ENCODE data around the gene C8A. TPM values are rescaled to one million over a fixed set of nuclear protein-coding genes. Genes with fewer than 3 reads are reported as not detected.

Gene C8A
- polyA plus RNA-seq, 1 experiment = not detected

DNA sequence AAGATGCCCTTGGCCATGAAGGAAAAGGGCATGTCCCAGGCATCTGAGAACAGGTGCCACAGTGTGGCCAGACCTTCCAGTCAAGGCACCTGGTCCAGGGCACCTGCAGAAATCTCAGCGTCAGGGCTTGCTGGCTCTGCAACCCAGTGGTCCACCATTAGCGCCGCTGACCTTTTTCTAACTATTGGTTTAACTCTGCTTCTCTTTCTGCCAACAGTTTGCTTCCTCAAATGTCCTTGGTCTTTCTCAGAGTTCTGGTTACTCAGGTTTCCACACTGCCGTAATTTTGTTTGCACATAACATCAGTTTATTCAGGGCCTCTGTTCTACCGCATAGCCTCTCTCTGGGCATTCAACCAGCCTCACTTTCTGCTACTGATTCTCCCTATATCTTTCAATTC lies 18.9 kb upstream of the C8A start:
- no peak for DNase-seq (ENCODE audit: low read depth)
- CTCF ChIA-PET = interaction anchor here (0.6 to 1.0 kb wide), 2 partner anchors 15 to 1621 kb away, joined by 3 read pairs; no protein-coding TSS in a partner anchor
- Histone ChIP-seq H3K27me3 (ENCODE audit: control insufficient read depth, insufficient read depth, low read length) (no peaks in the 10 kb centered on the region), H3K36me3 (ENCODE audit: control insufficient read depth, insufficient read depth, low read length) (no peaks in the 10 kb centered on the region), H3K4me3 (ENCODE audit: low read depth, low read length) (no peak overlapping the region)
- TF ChIP-seq, protein P1, sequence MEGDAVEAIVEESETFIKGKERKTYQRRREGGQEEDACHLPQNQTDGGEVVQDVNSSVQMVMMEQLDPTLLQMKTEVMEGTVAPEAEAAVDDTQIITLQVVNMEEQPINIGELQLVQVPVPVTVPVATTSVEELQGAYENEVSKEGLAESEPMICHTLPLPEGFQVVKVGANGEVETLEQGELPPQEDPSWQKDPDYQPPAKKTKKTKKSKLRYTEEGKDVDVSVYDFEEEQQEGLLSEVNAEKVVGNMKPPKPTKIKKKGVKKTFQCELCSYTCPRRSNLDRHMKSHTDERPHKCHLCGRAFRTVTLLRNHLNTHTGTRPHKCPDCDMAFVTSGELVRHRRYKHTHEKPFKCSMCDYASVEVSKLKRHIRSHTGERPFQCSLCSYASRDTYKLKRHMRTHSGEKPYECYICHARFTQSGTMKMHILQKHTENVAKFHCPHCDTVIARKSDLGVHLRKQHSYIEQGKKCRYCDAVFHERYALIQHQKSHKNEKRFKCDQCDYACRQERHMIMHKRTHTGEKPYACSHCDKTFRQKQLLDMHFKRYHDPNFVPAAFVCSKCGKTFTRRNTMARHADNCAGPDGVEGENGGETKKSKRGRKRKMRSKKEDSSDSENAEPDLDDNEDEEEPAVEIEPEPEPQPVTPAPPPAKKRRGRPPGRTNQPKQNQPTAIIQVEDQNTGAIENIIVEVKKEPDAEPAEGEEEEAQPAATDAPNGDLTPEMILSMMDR (IDR thresholded peaks at IDR 0.05; ENCODE audit: insufficient read depth, low read depth, low read length) = no peak
- POLR2A ChIA-PET = no interaction called here

DNA sequence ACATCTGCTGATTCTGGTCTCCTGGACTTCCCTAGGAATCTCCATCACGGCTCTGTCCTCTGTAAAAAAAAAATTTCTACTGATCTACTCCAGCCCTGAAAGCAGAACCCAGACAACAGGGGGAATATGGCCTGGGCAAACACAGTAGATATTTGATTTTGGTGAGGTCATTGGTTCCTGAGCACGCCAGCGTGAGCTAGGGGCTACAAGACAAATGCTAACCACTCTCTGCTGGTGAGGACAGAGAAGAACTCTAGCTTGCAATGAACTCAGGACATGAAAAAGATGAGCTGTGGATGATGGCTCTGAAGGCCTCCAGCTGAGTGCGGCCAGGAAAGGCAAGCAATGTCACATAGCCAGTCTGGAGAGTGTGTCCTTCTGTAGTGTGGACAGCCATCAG lies 18.2 kb upstream of the C8A start:
- TF ChIP-seq, protein P1 (IDR thresholded peaks at IDR 0.05; ENCODE audit: insufficient read depth, low read depth, low read length) = no peak
- CTCF ChIA-PET = interaction anchor here (1.0 kb wide), 2 partner anchors 15 to 1212 kb away, joined by 3 read pairs; no protein-coding TSS in a partner anchor
- POLR2A ChIA-PET = no interaction called here

DNA sequence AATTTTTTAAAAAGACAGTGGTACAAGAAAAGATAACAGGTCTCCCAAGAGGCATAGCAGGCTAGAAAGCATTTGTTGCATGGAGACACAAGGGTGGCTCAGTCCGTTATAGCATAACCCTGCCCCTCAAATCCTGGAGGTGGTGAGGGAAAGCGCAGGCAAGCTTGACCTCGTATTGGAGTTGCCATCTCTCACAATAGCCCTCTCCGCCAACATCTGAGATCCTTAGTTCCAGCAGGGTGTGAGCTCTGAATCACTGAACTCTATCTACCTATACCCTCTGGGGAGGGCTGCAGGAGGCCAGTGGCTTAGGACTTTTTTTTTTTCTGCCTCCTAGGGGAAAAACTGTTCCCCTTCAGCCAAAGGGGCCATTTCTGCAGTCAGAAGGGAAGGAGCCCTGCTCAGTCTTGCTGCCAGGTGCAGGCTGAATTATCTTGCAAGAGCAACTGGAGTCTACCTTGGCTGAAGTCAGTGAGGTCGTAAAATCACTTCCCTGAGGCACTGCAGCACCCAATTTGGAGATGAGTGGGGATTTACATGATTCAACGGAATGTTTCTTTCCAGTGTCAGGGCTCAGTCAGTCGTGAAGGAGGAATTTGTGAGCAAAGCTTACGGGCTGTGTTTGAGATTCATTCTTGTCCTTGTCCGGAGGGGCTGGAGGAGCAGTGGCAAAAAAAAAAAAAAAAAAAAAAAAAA lies 17.2 kb upstream of the C8A start:
- DNase-seq (ENCODE audit: low read depth) = no peak
- POLR2A ChIA-PET = no interaction called here
- CTCF ChIA-PET = interaction anchor here (1.0 kb wide), 1 partner anchor 1211 kb away, joined by 3 read pairs; no protein-coding TSS in a partner anchor
- TF ChIP-seq, protein P1 (IDR thresholded peaks at IDR 0.05; ENCODE audit: insufficient read depth, low read depth, low read length) = no peak
- Histone ChIP-seq H3K27me3 (ENCODE audit: control insufficient read depth, insufficient read depth, low read length) (no peaks in the 10 kb centered on the region), H3K4me3 (ENCODE audit: low read depth, low read length) (no peak overlapping the region), H3K36me3 (ENCODE audit: control insufficient read depth, insufficient read depth, low read length) (no peaks in the 10 kb centered on the region)

More for the DNA sequence above, 18.2 kb upstream of the C8A start:
- no peak for DNase-seq (ENCODE audit: low read depth)
- Histone ChIP-seq H3K36me3 (ENCODE audit: control insufficient read depth, insufficient read depth, low read length) (no peaks in the 10 kb centered on the region), H3K4me3 (ENCODE audit: low read depth, low read length) (no peak overlapping the region), H3K27me3 (ENCODE audit: control insufficient read depth, insufficient read depth, low read length) (no peaks in the 10 kb centered on the region)

DNA sequence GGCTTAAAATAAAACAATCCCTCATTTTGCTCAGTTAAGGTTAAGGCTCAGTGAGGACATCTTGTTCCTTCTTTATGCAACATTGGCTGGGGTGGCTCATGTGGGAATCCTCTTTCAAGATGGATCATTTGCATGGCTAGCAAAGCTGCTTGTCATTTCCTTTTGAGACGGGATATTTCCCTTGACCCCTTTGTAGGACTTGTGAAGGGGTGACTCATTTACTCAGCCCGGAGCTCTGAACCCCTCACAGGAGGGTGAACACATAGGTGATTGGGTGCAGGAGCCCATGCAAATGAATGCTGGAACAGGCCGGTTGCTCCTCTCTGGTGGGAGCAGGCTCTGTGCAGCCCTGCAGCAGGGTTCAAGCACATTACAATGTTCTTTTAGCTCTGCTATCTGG lies 15.8 kb upstream of the C8A start:
- H3K4me3 ChIP-seq (ENCODE audit: low read depth, low read length) = no peak overlapping the region
- TF ChIP-seq, protein P1 (IDR thresholded peaks at IDR 0.05; ENCODE audit: insufficient read depth, low read depth, low read length) = no peak
- DNase-seq (ENCODE audit: low read depth) = no peak
- no peaks in the 10 kb centered on the region for H3K27me3 ChIP-seq (ENCODE audit: control insufficient read depth, insufficient read depth, low read length)
- POLR2A ChIA-PET = no interaction called here
- H3K36me3 ChIP-seq (ENCODE audit: control insufficient read depth, insufficient read depth, low read length) = no peaks in the 10 kb centered on the region
- CTCF ChIA-PET = interaction anchor here (0.7 to 0.9 kb wide), 3 partner anchors 18 to 556 kb away, joined by 3 read pairs; no protein-coding TSS in a partner anchor

DNA sequence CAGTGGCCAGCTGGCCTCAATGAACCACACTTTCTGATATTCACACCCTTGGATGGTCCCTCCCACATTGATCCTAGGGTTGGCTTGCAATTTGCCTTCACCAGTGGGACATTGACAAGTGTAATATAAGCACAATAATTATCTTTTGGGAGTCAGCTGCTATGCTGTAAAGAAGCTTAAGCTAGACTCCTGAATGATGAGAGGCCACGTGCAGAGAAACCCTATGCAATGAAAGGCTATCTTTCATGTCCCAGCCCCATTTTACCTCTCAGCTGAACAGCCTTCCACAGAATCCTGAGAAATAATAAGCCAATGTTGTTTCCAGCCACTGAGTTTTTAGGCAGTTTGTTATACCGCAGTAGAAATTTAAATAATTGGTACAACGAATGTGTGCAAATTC lies 11.1 kb upstream of the C8A start:
- H3K27me3 ChIP-seq (ENCODE audit: control insufficient read depth, insufficient read depth, low read length) = no peaks in the 10 kb centered on the region
- no peak for DNase-seq (ENCODE audit: low read depth)
- no peak overlapping the region for H3K4me3 ChIP-seq (ENCODE audit: low read depth, low read length)
- TF ChIP-seq, protein P1 (IDR thresholded peaks at IDR 0.05; ENCODE audit: insufficient read depth, low read depth, low read length) = no peak
- POLR2A ChIA-PET = no interaction called here
- CTCF ChIA-PET = interaction anchor here (0.9 kb wide), 1 partner anchor 12 kb away, joined by 3 read pairs; no protein-coding TSS in a partner anchor
- H3K36me3 ChIP-seq (ENCODE audit: control insufficient read depth, insufficient read depth, low read length) = no peaks in the 10 kb centered on the region

All from BJ (cell line).